Activated naive CD4-positive, alpha-beta T cell treated with anti-CD3 and anti-CD28 coated beads, Interleukin-2, amount 50 U/mL, for 72 hours (primary cell): Measurements from ENCODE around the gene MAP3K7CL. TPM values are rescaled to one million over a fixed set of nuclear protein-coding genes. Genes with fewer than 3 reads are reported as not detected.

Experiments used
- ATAC-seq, 2 donors: fragments of 150-1000 bp; cut with Tn5 transposase; 2 replicates each; pipeline ENCODE4 v1.10.0; 2021; ENCODE audit warnings: mild to moderate bottlenecking in 2 of 2, moderate library complexity in 2 of 2
- DNase-seq, 2 donors: peaks; one replicate each; pipeline ENCODE4 v3.0.0; 2021 to 2022; ENCODE audit warnings: low spot score in 2 of 2
- H3K27ac Mint-ChIP-seq, 2 donors: one replicate each; pipeline ENCODE4 v1.8.0; 2022; ENCODE audit warnings: mild to moderate bottlenecking in 2 of 2, mixed read lengths in 2 of 2
- H3K36me3 Mint-ChIP-seq, 2 donors: one replicate each; pipeline ENCODE4 v1.8.0; 2022; ENCODE audit warnings: mixed read lengths in 2 of 2
- H3K9me3 Mint-ChIP-seq, 2 donors: one replicate each; pipeline ENCODE4 v1.8.0; 2022; ENCODE audit warnings: mixed read lengths in 2 of 2
- total RNA-seq, 2 donors: library from RNA; stranded (reverse); gene quantifications; one replicate each; pipeline ENCODE4 v1.2.3, GENCODE V29; 2022

The MAP3K7CL gene
- total RNA-seq, result 1 to 10 TPM; 5.4 to 8.6 TPM

DNA sequence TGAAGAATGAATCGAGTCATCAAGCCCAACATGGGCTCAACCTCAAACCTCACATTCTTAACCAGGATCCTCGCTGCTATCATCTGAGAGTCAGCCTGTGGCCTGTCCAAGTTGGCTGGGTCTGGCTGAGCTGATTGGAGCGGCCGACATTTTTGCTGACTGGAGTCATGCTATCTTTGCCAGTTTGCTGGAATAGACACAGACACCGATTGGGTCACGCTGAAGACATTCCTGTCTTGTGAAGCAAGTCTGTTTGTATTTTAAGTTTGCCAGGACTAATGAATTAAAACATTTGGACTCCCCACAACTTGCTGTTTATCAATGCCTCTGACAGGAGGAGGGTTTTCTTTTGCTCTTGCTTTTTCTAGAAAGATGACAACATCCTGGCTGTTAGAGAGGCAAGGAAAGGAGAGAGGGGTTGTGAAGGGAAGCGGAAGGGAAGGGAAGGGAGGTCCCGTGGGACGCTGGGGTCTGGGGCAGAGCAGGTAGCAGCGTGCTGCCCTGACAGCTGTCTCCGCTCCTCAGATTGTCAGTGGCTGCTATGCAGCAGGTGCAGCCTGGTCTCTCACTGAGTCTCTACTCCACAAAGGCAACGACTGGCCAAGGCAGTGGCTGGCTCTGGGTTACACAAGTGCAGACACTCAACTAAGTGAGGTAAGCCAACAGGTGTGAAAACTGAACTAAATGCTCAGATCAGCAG is at the start of gene MAP3K7CL:
Gene MAP3K7CL (plus strand): TSS at position 375 of the 700 bp plus-strand sequence. CDS start 2,701 bp downstream, outside the sequence.
- DNase-seq, result no peak
- no peaks in the 10 kb centered on the region for H3K9me3 Mint-ChIP-seq
- peak within 1 kb of the TSS in 1 of 2 donors; percentile 6 for H3K27ac Mint-ChIP-seq
- no peak for ATAC-seq
- no peaks in the 10 kb centered on the region for H3K36me3 Mint-ChIP-seq

GRCh38 chr21:29082046-29082815 is 48.2 kb upstream of the MAP3K7CL start:
- no peak overlapping the region for H3K27ac Mint-ChIP-seq
- H3K36me3 Mint-ChIP-seq, result peaks cover 4 to 7% of the 10 kb centered on the region in 2 donors
- peaks cover 5 to 6% of the 10 kb centered on the region in 2 donors for H3K9me3 Mint-ChIP-seq
- ATAC-seq (no peak), DNase-seq (no peak)

GRCh38 chr21:29083306-29083705 is 47.1 kb upstream of the MAP3K7CL start:
- ATAC-seq, result no peak
- no peak overlapping the region for H3K27ac Mint-ChIP-seq
- no peak for DNase-seq
- peaks cover 4 to 7% of the 10 kb centered on the region in 2 donors for H3K36me3 Mint-ChIP-seq
- H3K9me3 Mint-ChIP-seq, result peaks cover 5 to 6% of the 10 kb centered on the region in 2 donors

GRCh38 chr21:29084372-29084771 is 46.1 kb upstream of the MAP3K7CL start:
- Mint-ChIP-seq H3K36me3 (no peaks in the 10 kb centered on the region), H3K9me3 (no peaks in the 10 kb centered on the region), H3K27ac (no peak overlapping the region)
- DNase-seq (no peak), ATAC-seq (no peak)

DNA sequence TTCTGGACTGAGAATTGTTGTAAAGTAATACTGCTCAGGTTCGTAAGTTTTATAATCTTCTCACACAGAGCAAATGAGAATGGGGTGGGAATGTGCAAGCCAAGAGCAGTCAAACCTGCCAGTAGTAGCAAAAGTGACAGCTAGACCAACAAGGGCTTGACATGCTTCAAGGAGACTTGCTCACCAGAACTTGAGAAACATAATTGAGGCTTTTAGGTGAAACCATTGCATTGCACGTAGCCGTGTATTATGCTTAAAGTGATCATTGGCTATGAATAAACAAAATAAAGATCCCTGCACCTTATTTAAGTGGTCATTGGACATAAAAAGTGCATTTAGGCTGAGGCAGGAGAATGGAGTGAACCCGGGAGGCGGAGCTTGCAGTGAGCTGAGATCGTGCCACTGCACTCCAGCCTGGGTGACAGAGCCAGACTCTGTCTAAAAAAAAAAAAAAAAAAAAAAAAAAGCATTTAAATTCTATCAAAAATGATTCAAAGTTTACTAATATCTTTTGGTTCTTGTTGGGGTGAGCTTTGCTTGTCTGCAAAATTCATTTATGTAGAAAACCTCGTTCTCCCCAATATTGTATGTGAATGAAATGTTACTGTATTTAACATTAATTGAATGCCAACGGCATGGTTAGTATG is 45.2 kb upstream of the MAP3K7CL start:
- no peak for DNase-seq
- H3K36me3 Mint-ChIP-seq, result no peaks in the 10 kb centered on the region
- ATAC-seq, result no peak
- H3K9me3 Mint-ChIP-seq, result no peaks in the 10 kb centered on the region
- no peak overlapping the region for H3K27ac Mint-ChIP-seq

GRCh38 chr21:29091033-29091432 is 39.4 kb upstream of the MAP3K7CL start:
- DNase-seq (no peak), ATAC-seq (peak; percentile 36 to 71)
- Mint-ChIP-seq H3K9me3 (no peaks in the 10 kb centered on the region), H3K27ac (peak overlapping the region in 1 of 2 donors; percentile 4), H3K36me3 (no peaks in the 10 kb centered on the region)

DNA sequence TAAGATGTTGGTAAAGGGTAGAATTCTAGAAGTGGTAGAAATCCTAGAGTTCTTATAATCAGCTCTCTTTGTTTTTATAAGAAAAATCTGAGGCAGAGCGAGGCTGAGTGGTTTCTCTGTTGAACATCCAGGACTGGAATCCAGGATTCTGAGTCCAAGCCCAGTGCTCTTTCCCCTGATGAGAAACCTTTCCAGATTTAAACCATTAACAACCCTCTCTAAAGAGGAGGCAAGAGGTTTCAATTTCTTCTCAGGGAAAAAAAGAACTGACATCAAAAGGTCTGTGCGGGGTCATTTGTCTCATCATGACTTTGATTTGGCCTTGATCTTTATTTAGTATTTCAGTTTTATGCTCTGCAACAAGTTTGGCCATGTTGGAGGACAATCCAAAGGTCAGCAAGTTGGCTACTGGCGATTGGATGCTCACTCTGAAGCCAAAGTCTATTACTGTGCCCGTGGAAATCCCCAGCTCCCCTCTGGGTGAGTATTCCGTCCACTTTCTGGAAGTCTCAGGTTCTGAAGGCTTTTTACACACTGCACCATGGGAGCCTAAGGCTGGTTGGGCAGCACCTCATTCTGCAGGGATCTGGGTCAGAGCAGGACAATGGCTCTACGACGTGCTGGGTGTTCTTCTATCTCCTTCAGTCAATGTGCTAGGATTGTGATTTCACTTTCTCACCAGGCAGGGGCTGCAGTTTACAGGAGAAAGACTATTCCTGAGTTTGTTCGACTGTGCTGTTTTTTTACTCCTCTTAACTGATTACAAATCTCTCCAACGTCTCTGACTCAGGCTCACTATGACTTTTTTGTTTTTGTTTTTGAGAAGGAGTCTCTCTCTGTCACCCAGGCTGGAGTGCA is 38.1 kb upstream of the MAP3K7CL start:
- peak overlapping the region; percentile 11 to 92 for H3K27ac Mint-ChIP-seq
- ATAC-seq (peak in 1 of 2 donors; percentile 62), DNase-seq (no peak)
- no peaks in the 10 kb centered on the region for H3K36me3 Mint-ChIP-seq
- H3K9me3 Mint-ChIP-seq, result no peaks in the 10 kb centered on the region

DNA sequence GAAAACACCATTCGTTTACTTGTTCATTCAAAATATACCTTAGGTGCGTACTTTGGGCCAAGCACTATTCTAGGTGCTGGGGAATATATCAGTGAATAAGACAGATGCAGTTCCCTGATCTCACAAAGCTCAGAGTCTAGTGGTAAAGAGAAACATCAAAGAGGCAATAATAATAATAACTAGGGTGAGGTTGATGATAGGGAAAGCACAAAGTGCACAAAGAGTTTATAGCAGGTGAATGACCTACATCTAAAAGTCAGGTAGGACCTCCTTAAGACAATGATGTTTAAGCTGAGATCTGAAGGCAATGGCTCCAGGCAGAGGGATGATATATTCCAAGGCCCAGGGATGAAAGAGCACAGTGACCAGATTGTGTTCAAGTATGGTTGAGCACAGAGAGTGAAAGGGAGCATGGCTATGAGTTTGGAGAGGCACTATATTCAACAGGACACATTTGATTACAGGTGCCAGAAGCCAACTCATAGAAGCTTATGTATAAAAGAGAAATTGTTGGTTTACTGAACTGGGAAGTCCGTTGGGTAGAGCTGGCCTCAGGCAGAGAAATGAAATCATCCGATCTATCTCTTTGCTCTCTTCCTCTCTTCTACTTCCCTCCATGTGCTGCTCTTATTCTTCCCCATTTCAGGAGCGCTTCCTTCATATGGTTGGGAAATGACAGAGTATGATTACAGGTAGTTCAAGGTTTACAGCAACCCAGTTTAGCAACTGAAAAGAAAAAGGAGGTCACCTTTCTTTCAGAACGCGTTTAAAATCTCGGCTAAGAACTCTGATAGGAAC is 34.0 kb upstream of the MAP3K7CL start:
- no peaks in the 10 kb centered on the region for H3K9me3 Mint-ChIP-seq
- H3K36me3 Mint-ChIP-seq, result no peaks in the 10 kb centered on the region
- ATAC-seq (no peak), DNase-seq (no peak)
- no peak overlapping the region for H3K27ac Mint-ChIP-seq

- H3K36me3 Mint-ChIP-seq, result no peaks in the 10 kb centered on the region
- DNase-seq (no peak), ATAC-seq (no peak)
- H3K27ac Mint-ChIP-seq, result no peak overlapping the region
- H3K9me3 Mint-ChIP-seq, result no peaks in the 10 kb centered on the region
Measured at GRCh38 chr21:29098156-29098555, 32.3 kb upstream of the MAP3K7CL start.

GRCh38 chr21:29102791-29103257 is 27.6 kb upstream of the MAP3K7CL start:
- ATAC-seq (no peak), DNase-seq (no peak)
- Mint-ChIP-seq H3K9me3 (no peaks in the 10 kb centered on the region), H3K27ac (no peak overlapping the region), H3K36me3 (peaks cover 0 to 4% of the 10 kb centered on the region in 2 donors)

GRCh38 chr21:29104239-29104708 is 26.2 kb upstream of the MAP3K7CL start:
- ATAC-seq (peak in 1 of 2 donors; percentile 67), DNase-seq (no peak)
- Mint-ChIP-seq H3K9me3 (no peaks in the 10 kb centered on the region), H3K27ac (peak overlapping the region in 1 of 2 donors; percentile 62), H3K36me3 (peaks cover 0 to 4% of the 10 kb centered on the region in 2 donors)

- Mint-ChIP-seq H3K27ac (peak overlapping the region; percentile 1 to 40), H3K9me3 (no peaks in the 10 kb centered on the region), H3K36me3 (peaks cover 0 to 4% of the 10 kb centered on the region in 2 donors)
- DNase-seq, result no peak
- no peak for ATAC-seq
Measured at GRCh38 chr21:29105218-29105617, 25.2 kb upstream of the MAP3K7CL start.

DNA sequence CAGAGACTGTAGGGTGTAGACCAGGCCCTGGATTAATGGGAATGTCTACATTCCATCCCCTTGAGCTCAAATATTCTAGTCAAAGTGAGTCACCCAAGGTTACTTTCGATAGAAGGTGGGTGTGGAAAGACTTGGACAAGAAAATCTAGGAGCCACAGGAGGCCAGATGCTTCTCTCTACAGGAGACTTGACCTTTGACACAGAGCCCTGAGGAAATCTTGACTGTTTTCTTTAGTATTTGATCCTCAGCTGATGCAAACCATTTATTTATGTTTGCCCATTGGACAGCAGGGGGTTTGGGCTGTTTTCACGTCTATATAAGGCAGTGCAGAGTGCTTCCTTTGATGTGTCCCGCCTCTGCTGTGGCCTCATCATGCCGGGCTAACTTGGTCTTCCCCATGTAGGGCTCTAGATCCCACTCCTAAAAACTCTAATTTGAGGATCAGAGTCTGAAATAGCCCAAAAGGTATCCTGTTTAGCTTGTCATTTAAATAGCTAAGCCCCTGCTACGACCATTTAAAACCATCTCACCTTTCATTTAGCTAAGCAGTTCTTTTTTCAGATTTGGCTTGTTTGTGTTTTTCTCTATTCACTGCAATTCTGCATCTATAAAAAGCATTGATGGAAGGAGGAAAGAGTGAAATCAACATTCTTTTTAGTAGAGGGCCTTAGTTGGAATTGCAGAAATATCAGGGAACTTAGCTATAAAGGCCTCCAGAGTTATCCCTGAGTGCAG is 15.5 kb upstream of the MAP3K7CL start:
- Mint-ChIP-seq H3K36me3 (no peaks in the 10 kb centered on the region), H3K9me3 (no peaks in the 10 kb centered on the region), H3K27ac (no peak overlapping the region)
- ATAC-seq, result no peak
- DNase-seq, result no peak

GRCh38 chr21:29115899-29116298 is 14.5 kb upstream of the MAP3K7CL start:
- no peak for ATAC-seq

DNA sequence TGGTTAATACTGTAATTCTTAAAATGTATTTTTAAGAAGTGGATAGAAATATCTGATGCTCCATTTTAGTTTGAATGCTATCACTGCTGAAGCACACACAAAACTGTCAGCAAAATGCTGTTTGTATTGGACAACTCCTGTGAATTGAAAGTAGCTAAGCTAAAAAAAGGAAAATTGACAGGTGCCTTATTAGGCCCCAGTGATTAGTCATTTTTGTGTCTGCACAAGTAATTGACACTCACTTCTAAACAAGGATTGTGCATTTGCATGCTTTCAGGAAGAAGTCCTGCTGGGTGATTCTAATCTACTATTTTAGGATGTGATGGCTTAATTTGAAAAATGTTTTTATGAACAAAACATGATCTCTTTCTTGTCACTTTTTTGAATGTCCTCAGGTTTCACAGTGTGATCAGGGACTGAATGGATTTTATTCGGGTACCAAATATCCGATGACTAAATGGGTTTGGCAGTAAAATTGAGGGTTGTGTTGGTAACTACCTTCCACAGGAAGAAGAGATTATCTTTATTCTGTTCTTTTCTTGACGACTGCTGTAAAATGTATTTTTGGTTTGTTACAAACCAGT is 13.0 kb upstream of the MAP3K7CL start:
- DNase-seq, result no peak
- ATAC-seq, result no peak
- Mint-ChIP-seq H3K36me3 (no peaks in the 10 kb centered on the region), H3K9me3 (no peaks in the 10 kb centered on the region), H3K27ac (no peak overlapping the region)

More at GRCh38 chr21:29115899-29116298, 14.5 kb upstream of the MAP3K7CL start:
- Mint-ChIP-seq H3K9me3 (no peaks in the 10 kb centered on the region), H3K27ac (no peak overlapping the region), H3K36me3 (no peaks in the 10 kb centered on the region)
- DNase-seq, result no peak
